IMR-90 (cell line): ENCODE measurements around the gene CAPNS2. TPM values are rescaled to one million over a fixed set of nuclear protein-coding genes. Genes with fewer than 3 reads are reported as not detected.

ENCODE experiments used
- ATAC-seq: fragments of 200-7000 bp; cut with Tn5 transposase; 2 replicates; pipeline ENCODE4 v1.9.1; 2020; ENCODE audit warnings: low read depth, mild to moderate bottlenecking, moderate library complexity
- BruUV-seq: library from RNA; stranded (reverse); fragments of 400-500 nt; replicated peaks from 2 replicates; lab custom pipeline; 2021; lab: Mats Ljungman, UMichigan
- CTCF ChIA-PET: fragments of 300-600 bp; formaldehyde crosslinking; extraction: SDS; loops from one replicate; lab custom pipeline; 2021; ENCODE audit warnings: antibody characterized with exemption; lab: Yijun Ruan, JAX
- POLR2A ChIA-PET: fragments of 300-600 bp; sonication (Branson Sonifier 250); formaldehyde crosslinking; loops from one replicate; lab custom pipeline; 2022; ENCODE audit warnings: antibody characterized with exemption; ENCODE audit not compliant: unreplicated experiment; lab: Charles Lee
- DNase-seq: peaks from one replicate; pipeline ENCODE4 v3.0.0; 2013
- H2AFZ ChIP-seq: replicated peaks from 2 replicates; pipeline ENCODE3; 2013; ENCODE audit warnings: low read length, mild to moderate bottlenecking; ENCODE audit not compliant: poor library complexity
- H2AK5ac ChIP-seq: 2 replicates; pipeline ENCODE4 v1.6.1; 2013; ENCODE audit warnings: low read depth, low read length, inconsistent platforms
- H2AK9ac ChIP-seq: replicated peaks from 2 replicates; pipeline ENCODE3; 2013; ENCODE audit warnings: mild to moderate bottlenecking, low read depth, low read length, moderate library complexity; ENCODE audit not compliant: poor library complexity
- H2BK120ac ChIP-seq: 2 replicates; pipeline ENCODE4 v1.6.1; 2013; ENCODE audit warnings: low read depth, low read length, inconsistent platforms
- H2BK15ac ChIP-seq: 3 replicates; pipeline ENCODE4 v1.6.1; 2013; ENCODE audit warnings: low read depth, low read length, inconsistent platforms
- H2BK20ac ChIP-seq: 2 replicates; pipeline ENCODE4 v1.6.1; 2013; ENCODE audit warnings: low read depth, mild to moderate bottlenecking, inconsistent platforms, low read length, moderate library complexity
- H2BK5ac ChIP-seq: 2 replicates; pipeline ENCODE4 v1.6.1; 2013; ENCODE audit warnings: mild to moderate bottlenecking, low read depth, low read length, inconsistent platforms; ENCODE audit not compliant: poor library complexity, severe bottlenecking
- H3K14ac ChIP-seq: replicated peaks from 2 replicates; pipeline ENCODE4 v1.6.1; 2013; ENCODE audit warnings: low read depth, low read length, inconsistent platforms
- H3K18ac ChIP-seq: 2 replicates; pipeline ENCODE4 v1.6.1; 2013; ENCODE audit warnings: low read depth, low read length, control low read depth
- H3K23ac ChIP-seq: 2 replicates; pipeline ENCODE4 v1.6.1; 2013; ENCODE audit warnings: low read depth, low read length, inconsistent platforms
- H3K27ac ChIP-seq: 2 replicates; pipeline ENCODE4 v1.5.1; 2013; ENCODE audit warnings: mild to moderate bottlenecking, control low read depth, low read length; ENCODE audit not compliant: insufficient read depth
- H3K27me3 ChIP-seq: 2 replicates; pipeline ENCODE4 v1.6.1; 2013; ENCODE audit warnings: low read length; ENCODE audit not compliant: control insufficient read depth, insufficient read depth
- H3K36me3 ChIP-seq: 2 replicates; pipeline ENCODE4 v1.6.1; 2013; ENCODE audit warnings: low read length, mixed read lengths; ENCODE audit not compliant: control insufficient read depth, insufficient read depth
- H3K4ac ChIP-seq: 2 replicates; pipeline ENCODE4 v1.6.1; 2013; ENCODE audit warnings: low read depth, low read length, inconsistent platforms
- H3K4me1 ChIP-seq: 2 replicates; pipeline ENCODE4 v1.6.1; 2013; ENCODE audit warnings: low read length, mixed read lengths; ENCODE audit not compliant: control insufficient read depth, insufficient read depth
- H3K4me2 ChIP-seq: 2 replicates; pipeline ENCODE4 v1.6.1; 2013; ENCODE audit warnings: low read depth, mild to moderate bottlenecking, control low read depth, low read length, moderate library complexity
- H3K4me3 ChIP-seq: 2 replicates; pipeline ENCODE4 v1.5.1; 2013; ENCODE audit warnings: low read depth, mild to moderate bottlenecking, control low read depth, low read length, moderate library complexity; ENCODE audit not compliant: insufficient read depth
- H3K56ac ChIP-seq: 2 replicates; pipeline ENCODE4 v1.6.1; 2013; ENCODE audit warnings: low read length, inconsistent platforms; ENCODE audit not compliant: insufficient read depth; ENCODE audit errors: extremely low read depth
- H3K79me1 ChIP-seq, 2 experiments: 2 replicates each; pipeline ENCODE4 v1.6.1; 2013; ENCODE audit warnings: low read length in 2 of 2, inconsistent platforms in 1 of 2, low read depth in 1 of 2
- H3K9ac ChIP-seq: 2 replicates; pipeline ENCODE4 v1.6.1; 2013; ENCODE audit warnings: low read depth, low read length, control low read depth
- H3K9me1 ChIP-seq: 2 replicates; pipeline ENCODE4 v1.6.1; 2013; ENCODE audit warnings: low read length, inconsistent platforms; ENCODE audit not compliant: insufficient read depth
- H3K9me3 ChIP-seq: 2 replicates; pipeline ENCODE4 v1.6.1; 2013; ENCODE audit warnings: low read length; ENCODE audit not compliant: control insufficient read depth, insufficient read depth
- H4K20me1 ChIP-seq: 2 replicates; pipeline ENCODE4 v1.6.1; 2013; ENCODE audit warnings: low read length, inconsistent platforms; ENCODE audit not compliant: insufficient read depth
- H4K5ac ChIP-seq: 2 replicates; pipeline ENCODE4 v1.6.1; 2013; ENCODE audit warnings: mild to moderate bottlenecking, low read depth, low read length, control low read depth
- H4K8ac ChIP-seq, 2 experiments: 2 replicates each; pipeline ENCODE4 v1.6.1; 2013; ENCODE audit warnings: low read depth in 2 of 2, low read length in 2 of 2, control low read depth in 1 of 2, inconsistent platforms in 1 of 2
- H4K91ac ChIP-seq: 2 replicates; pipeline ENCODE4 v1.6.1; 2013; ENCODE audit warnings: low read depth, low read length, inconsistent platforms; ENCODE audit not compliant: insufficient read depth
- CTCF ChIP-seq: conservative IDR thresholded peaks from 2 replicates; pipeline ENCODE4 v1.5.1; 2012; ENCODE audit warnings: mild to moderate bottlenecking, low read depth, low read length, improper control_type of control experiment
- FOS ChIP-seq: fragments of 150-350 bp; IDR thresholded peaks from 2 replicates; pipeline ENCODE4 v1.6.1; 2016; ENCODE audit warnings: low read depth, low read length
- POLR2A ChIP-seq: IDR thresholded peaks from 2 replicates; pipeline ENCODE4 v1.6.1; 2012; ENCODE audit warnings: mild to moderate bottlenecking, low read depth, low read length
- WGBS, 2 experiments: methylation state at CpG; one replicate each; pipeline versions ENCODE4 v1.1.5 to v1.1.7; 2013; ENCODE audit warnings: missing lambda C conversion rate in 2 of 2; ENCODE audit not compliant: insufficient read length in 1 of 2; ENCODE audit errors: extremely low coverage in 2 of 2; 5-methylcytosine and 5-hydroxymethylcytosine counted together
- dilution Hi-C: fragments of 300-500 bp; cut with HindIII; formaldehyde crosslinking; loops from one replicate; pipeline ENCODE4 v1.14.3; 2018; ENCODE audit warnings: low sequenced_read_pairs; ENCODE audit not compliant: unreplicated experiment
- in situ Hi-C: fragments of 300-500 bp; cut with MboI; formaldehyde crosslinking; loops from 3 replicates; pipeline ENCODE4 v1.14.3; 2019; ENCODE audit warnings: low sequenced_read_pairs, inconsistent platforms, mixed read lengths
- intact Hi-C: fragments of 100-400 bp; cut with micrococcal nuclease; formaldehyde crosslinking; loops from 2 replicates; pipeline ENCODE4 v1.10.0; 2022
- polyA plus RNA-seq, 3 experiments: library from polyadenylated mRNA; depleted of rRNA; stranded (reverse); fragments of >200 nt; gene quantifications; 2 replicates each; pipeline ENCODE4 v1.2.3, GENCODE V29; 2012; ENCODE audit warnings: low replicate concordance in 1 of 3
- total RNA-seq: library from RNA; depleted of rRNA; stranded (reverse); fragments of >200 nt; gene quantifications from 2 replicates; pipeline ENCODE4 v1.2.3, GENCODE V29; 2012

CAPNS2 gene
- total and polyA plus RNA-seq, 2 of the 4 experiments (the other 2 are of a cell fraction), result 0.09 to 0.72 TPM

GRCh38 chr16:55605754-55606336 lies 39.4 kb downstream of the CAPNS2 start:
- H3K79me1 ChIP-seq, result no peaks in the 10 kb centered on the region
- H3K4me3 ChIP-seq, result no peak overlapping the region
- H4K20me1 ChIP-seq, result no peaks in the 10 kb centered on the region
- ChIA-PET POLR2A (no interaction called here), CTCF (no interaction called here)
- H3K56ac ChIP-seq, result no peak overlapping the region
- no peak for DNase-seq
- BruUV-seq, result no TSS peak
- H2BK20ac ChIP-seq, result no peak overlapping the region
- no peak overlapping the region for H3K27ac ChIP-seq
- no peak overlapping the region for H2BK5ac ChIP-seq
- no peak overlapping the region for H2AK9ac ChIP-seq
- H3K9me1 ChIP-seq, result no peaks in the 10 kb centered on the region
- no peak overlapping the region for H2BK15ac ChIP-seq
- TF ChIP-seq FOS (no peak), POLR2A (no peak), CTCF (no peak)
- H2AK5ac ChIP-seq, result no peak overlapping the region
- no peak overlapping the region for H3K4ac ChIP-seq
- H4K91ac ChIP-seq, result no peak overlapping the region
- H3K27me3 ChIP-seq, result no peaks in the 10 kb centered on the region; the same call in 1 of the 2 replicates
- no peak overlapping the region for H3K18ac ChIP-seq
- no peaks in the 10 kb centered on the region for H3K36me3 ChIP-seq
- intact Hi-C loops (no loop called here), in situ Hi-C loops (no loop called here), dilution Hi-C loops (no loop called here)
- H2AFZ ChIP-seq, result no peak overlapping the region
- H3K9ac ChIP-seq, result no peak overlapping the region
- H3K23ac ChIP-seq, result no peak overlapping the region
- no peak overlapping the region for H2BK120ac ChIP-seq
- no peak overlapping the region for H4K8ac ChIP-seq
- no peak overlapping the region for H3K4me2 ChIP-seq
- H3K4me1 ChIP-seq, result no peaks in the 10 kb centered on the region
- no peak overlapping the region for H4K5ac ChIP-seq
- no peak for ATAC-seq
- no peaks in the 10 kb centered on the region for H3K9me3 ChIP-seq
- H3K14ac ChIP-seq, result no peak overlapping the region
- 22% methylated on average over 3 of the region's 4 CpGs; no CpG with 5 or more reads in 1 of the 2 experiments for WGBS, 2 experiments
